Small intestine (tissue), 7 donors: ENCODE measurements around the gene ATAD2B. TPM values are rescaled to one million over a fixed set of nuclear protein-coding genes. Genes with fewer than 3 reads are reported as not detected.

Source experiments
- DNase-seq, 2 donors: peaks; one replicate each; pipeline versions ENCODE4 v3.0.0 to v3.0.0-alpha.2; 2013
- FAIRE-seq: peaks from 2 replicates; lab custom pipeline; 2012; peaks lifted over from hg19 to GRCh38; lab: Jason Lieb, UNC
- H3K27ac ChIP-seq, 3 donors: one replicate each; pipeline ENCODE4 v1.5.1; 2013; ENCODE audit warnings: low read length in 2 of 3, mild to moderate bottlenecking in 2 of 3, control low read depth in 1 of 3, inconsistent platforms in 1 of 3, low read depth in 1 of 3, moderate library complexity in 1 of 3
- H3K27me3 ChIP-seq, 3 donors: one replicate each; pipeline ENCODE4 v1.6.1; 2013; ENCODE audit warnings: low read length in 3 of 3, inconsistent platforms in 1 of 3; ENCODE audit not compliant: control insufficient read depth in 3 of 3, insufficient read depth in 3 of 3
- H3K36me3 ChIP-seq, 3 donors: one replicate each; pipeline ENCODE4 v1.6.1; 2013; ENCODE audit warnings: low read length in 3 of 3, inconsistent platforms in 1 of 3, low read depth in 1 of 3, mild to moderate bottlenecking in 1 of 3, moderate library complexity in 1 of 3; ENCODE audit not compliant: control insufficient read depth in 3 of 3, insufficient read depth in 2 of 3
- H3K4me1 ChIP-seq, 3 donors: one replicate each; pipeline ENCODE4 v1.6.1; 2013; ENCODE audit warnings: low read length in 2 of 3, inconsistent platforms in 1 of 3, low read depth in 1 of 3, mild to moderate bottlenecking in 1 of 3, moderate library complexity in 1 of 3; ENCODE audit not compliant: control insufficient read depth in 3 of 3, insufficient read depth in 2 of 3
- H3K4me3 ChIP-seq, 3 donors: one replicate each; pipeline ENCODE4 v1.5.1; 2013; ENCODE audit warnings: low read length in 3 of 3, control low read depth in 1 of 3, inconsistent platforms in 1 of 3, low read depth in 1 of 3, mild to moderate bottlenecking in 1 of 3, moderate library complexity in 1 of 3
- H3K9me3 ChIP-seq, 2 donors: one replicate each; pipeline ENCODE4 v1.6.1; 2013; ENCODE audit warnings: low read depth in 1 of 2, low read length in 1 of 2; ENCODE audit not compliant: control insufficient read depth in 2 of 2, insufficient read depth in 1 of 2
- WGBS, 3 donors: extraction: QIAGEN DNeasy Blood & Tissue Kit; methylation state at CpG; one replicate each; pipeline ENCODE4 v1.1.7; 2013; 5-methylcytosine and 5-hydroxymethylcytosine counted together
- polyA plus RNA-seq, 4 donors: library from polyadenylated mRNA; stranded (reverse) in 3 of 4; unstranded in 1 of 4; fragments of 200-250 nt in 3 of 4; fragments of 120-200 nt in 1 of 4; gene quantifications; one replicate each; pipeline versions ENCODE4 v1.2.1 to v1.2.3, GENCODE V29; 2013
- donor health status: healthy with polysubstance abuse.
- donor health status: control.
- donor health status: control.
- donor health status: Bipolar disorder and iron deficiency.
- donor health status: healthy.

ATAD2B gene
- polyA plus RNA-seq, 4 donors: 4.0 to 12.3 (median 6.9) TPM

DNA sequence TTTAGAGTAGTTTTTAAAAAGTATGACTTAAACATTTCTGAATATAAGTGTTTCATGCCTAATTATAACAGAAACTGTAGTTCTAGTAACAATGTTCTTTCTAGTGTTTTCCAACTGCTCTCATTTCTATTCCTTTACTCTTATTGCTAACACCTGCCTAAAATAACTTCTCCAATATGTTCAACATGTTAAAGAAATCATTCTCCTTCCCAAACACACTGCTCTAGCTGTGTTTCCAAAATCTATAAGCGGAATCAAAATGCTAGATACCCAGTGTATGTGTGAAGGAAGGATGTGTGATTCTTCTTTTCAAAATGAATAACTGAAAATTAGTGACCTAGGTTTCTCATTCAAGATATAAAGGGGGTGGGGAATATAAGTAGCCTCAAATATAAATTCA is 89.1 kb downstream of the ATAD2B start:
- WGBS, 3 donors: 93 to 100% (median 98%) methylated on average over 1 of the region's 1 CpG
- H3K27me3 ChIP-seq: no peaks in the 10 kb centered on the region
- H3K9me3 ChIP-seq: peaks cover 0 to 10% of the 10 kb centered on the region in 2 donors
- peaks cover 0 to 21% (median 2%) of the 10 kb centered on the region in 3 donors for H3K36me3 ChIP-seq
- no peak for DNase-seq
- H3K27ac ChIP-seq: no peak overlapping the region
- no peak overlapping the region for H3K4me3 ChIP-seq
- no peak for FAIRE-seq
- no peaks in the 10 kb centered on the region for H3K4me1 ChIP-seq

DNA sequence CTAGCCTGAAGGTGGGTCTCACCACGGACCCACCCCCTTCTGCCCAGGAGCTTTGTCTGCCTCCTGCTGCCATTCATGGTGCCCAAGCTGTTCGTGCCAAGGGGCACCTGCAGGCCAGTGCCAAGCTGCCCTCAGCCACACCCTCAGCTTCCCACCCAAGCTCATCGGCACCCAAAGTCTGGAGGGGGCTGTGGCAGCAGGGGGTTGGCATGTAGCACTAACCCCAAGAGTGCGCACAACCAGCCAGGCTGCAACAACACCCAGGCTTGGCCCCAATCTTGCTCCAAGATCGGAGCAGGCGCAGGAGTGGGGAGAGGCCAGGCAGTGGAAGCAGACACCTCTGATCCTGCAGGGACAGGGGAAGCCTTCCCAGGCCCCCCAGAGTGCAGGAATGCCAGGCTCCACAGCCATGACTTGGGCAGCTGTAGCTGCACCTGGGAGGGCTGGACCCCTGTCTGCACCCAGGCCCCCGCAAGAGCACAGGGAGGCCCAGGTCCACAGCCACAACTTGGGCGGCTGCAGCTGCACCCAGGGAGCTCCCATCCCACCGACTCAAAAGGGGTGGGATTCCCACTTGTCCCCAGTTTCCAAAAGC is 89.9 kb downstream of the ATAD2B start:
- no peak for DNase-seq
- H3K27me3 ChIP-seq: no peaks in the 10 kb centered on the region

DNA sequence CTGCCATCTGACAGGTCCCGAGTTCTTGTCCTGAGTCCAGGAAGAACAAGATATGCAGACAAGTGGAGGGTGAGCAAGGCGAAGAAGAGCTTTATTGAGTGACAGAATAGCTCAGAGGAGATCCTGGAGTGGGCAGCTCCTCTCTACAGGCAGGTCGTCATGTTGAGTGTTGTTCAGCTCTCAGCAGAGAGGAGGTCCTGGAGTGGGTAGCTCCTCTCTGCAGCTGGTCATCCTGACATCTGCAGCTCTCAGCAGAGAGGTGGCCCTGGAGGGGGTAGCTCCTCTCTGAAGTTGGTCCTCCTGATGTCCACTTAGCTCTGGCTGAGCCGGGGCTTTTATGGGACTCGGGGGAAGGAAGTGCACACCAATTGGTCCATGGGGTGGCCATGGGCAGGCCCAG is 90.4 kb downstream of the ATAD2B start:
- no peak for DNase-seq
- peaks cover 0 to 20% (median 2%) of the 10 kb centered on the region in 3 donors for H3K36me3 ChIP-seq
- no peak overlapping the region for H3K27ac ChIP-seq
- H3K4me1 ChIP-seq: no peaks in the 10 kb centered on the region
- FAIRE-seq: no peak
- 94 to 97% (median 95%) methylated on average over 5 of the region's 5 CpGs for WGBS, 3 donors
- H3K27me3 ChIP-seq: no peaks in the 10 kb centered on the region
- H3K4me3 ChIP-seq: no peak overlapping the region
- H3K9me3 ChIP-seq: peaks cover 0 to 9% of the 10 kb centered on the region in 2 donors

More for the DNA sequence above, 89.9 kb downstream of the ATAD2B start:
- H3K4me1 ChIP-seq: no peaks in the 10 kb centered on the region
- no peak for FAIRE-seq
- H3K36me3 ChIP-seq: peaks cover 0 to 21% (median 2%) of the 10 kb centered on the region in 3 donors
- H3K4me3 ChIP-seq: no peak overlapping the region
- H3K27ac ChIP-seq: no peak overlapping the region
- WGBS, 3 donors: 91 to 97% (median 96%) methylated on average over 8 to 9 of the region's 9 CpGs
- peaks cover 0 to 10% of the 10 kb centered on the region in 2 donors for H3K9me3 ChIP-seq

DNA sequence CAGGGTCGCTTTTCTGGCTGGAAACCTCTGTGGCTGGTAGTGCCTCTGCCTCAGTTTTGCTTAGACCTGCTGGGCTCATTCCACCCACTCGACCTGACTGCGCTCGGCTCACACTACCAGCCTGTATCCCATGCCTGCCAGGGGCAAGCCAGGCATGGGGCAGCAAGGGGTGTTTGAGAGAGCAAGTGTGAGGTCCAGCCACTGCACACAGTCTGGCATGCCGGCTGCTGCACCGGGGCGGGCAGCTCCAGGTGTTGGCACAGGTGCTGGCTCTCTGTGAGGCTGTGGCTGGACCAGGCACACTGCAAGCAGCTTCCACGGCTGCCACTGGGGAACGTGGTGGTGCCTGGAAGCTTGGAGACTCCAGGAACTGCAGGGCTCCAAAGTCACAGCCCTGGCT is 90.9 kb downstream of the ATAD2B start:
- H3K9me3 ChIP-seq: peaks cover 0 to 8% of the 10 kb centered on the region in 2 donors
- H3K4me1 ChIP-seq: no peaks in the 10 kb centered on the region
- no peaks in the 10 kb centered on the region for H3K27me3 ChIP-seq
- no peak for DNase-seq
- no peak for FAIRE-seq
- H3K4me3 ChIP-seq: no peak overlapping the region
- H3K27ac ChIP-seq: no peak overlapping the region
- peaks cover 0 to 18% (median 0%) of the 10 kb centered on the region in 3 donors for H3K36me3 ChIP-seq
- 97 to 98% (median 97%) methylated on average over 8 to 9 of the region's 9 CpGs for WGBS, 3 donors

DNA sequence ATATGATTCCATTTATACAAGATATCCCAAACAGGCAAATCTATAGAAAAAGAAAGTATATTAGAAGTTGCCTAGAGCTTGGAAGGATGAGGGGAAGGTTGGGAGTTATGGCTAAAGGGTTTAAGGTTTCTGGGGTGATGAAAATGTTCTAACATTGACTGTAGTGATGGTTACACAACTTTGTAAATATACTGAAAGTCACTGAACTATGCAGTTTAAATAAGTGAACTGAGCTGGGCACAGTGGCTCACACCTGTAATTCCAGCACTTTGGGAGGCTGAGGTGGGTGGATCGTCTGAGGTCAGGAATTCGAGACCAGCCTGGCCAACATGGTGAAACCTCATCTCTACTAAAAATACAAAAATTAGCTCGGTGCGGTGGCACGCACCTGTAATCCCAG is 91.5 kb downstream of the ATAD2B start:
- no peaks in the 10 kb centered on the region for H3K4me1 ChIP-seq
- peaks cover 0 to 18% (median 0%) of the 10 kb centered on the region in 3 donors for H3K36me3 ChIP-seq
- no peak overlapping the region for H3K27ac ChIP-seq
- no peak for DNase-seq
- H3K4me3 ChIP-seq: no peak overlapping the region
- 93 to 99% (median 97%) methylated on average over 5 of the region's 5 CpGs for WGBS, 3 donors
- H3K9me3 ChIP-seq: peaks cover 0 to 8% of the 10 kb centered on the region in 2 donors
- no peak for FAIRE-seq
- no peaks in the 10 kb centered on the region for H3K27me3 ChIP-seq

DNA sequence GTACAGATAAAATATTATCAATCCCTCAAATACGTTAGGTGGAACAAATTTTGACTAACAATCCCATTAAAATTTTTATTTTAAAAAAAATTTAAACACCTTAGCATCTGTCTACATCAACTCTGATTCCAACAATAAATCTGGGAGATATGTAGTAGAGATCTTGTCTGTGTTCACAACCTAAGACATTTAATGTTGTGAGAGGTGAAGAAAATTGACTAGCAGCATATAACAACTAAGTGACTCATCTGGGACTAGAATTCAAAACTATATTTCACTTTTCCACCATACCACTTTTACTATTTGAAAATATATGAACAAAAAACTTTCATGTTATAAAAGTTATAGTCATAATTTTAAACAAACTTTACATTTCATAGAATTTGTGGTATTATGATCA is 97.9 kb downstream of the ATAD2B start:
- FAIRE-seq: no peak
- whole genome bisulfite sequencing, 3 donors: 94 to 100% (median 99%) methylated on average over 1 of the region's 1 CpG

DNA sequence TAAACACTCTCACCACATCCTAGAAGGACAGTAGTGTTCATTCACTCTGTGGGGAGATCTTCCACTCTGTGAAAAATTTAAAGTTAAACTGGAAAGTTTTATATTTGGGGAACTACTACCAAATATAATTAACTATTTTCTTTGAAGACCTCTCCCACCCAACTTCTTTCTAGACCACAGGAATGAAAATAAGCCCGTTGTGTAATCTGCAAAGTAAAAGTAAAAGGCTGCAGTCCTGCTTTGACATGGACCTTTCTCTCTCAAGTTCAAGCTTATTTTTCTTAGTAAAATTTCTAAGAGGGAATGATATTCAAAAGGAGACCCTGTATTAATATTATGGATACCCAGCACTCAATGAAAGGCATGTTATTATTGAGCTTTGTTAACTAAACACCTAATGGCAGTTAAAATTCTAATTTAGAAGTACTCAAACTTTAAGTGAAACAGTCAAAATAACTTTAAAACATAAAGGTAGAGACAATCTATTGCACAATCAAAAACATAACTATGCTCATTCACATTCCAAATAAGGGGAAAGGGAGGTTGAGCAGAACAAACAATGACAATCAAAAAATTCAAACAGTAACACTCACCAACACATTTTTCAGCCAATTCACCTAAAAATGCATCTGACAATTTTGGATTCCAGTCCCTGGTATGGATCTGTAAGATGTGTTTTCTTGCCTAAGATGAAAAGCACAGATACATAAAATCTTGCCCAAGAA is 98.5 kb downstream of the ATAD2B start:
- no peak overlapping the region for H3K4me3 ChIP-seq
- no peaks in the 10 kb centered on the region for H3K4me1 ChIP-seq
- FAIRE-seq (no peak), DNase-seq (no peak)
- WGBS, 3 donors: 81 to 83% (median 83%) methylated on average over 1 of the region's 1 CpG
- H3K27me3 ChIP-seq: no peaks in the 10 kb centered on the region
- peaks cover 0 to 6% (median 2%) of the 10 kb centered on the region in 3 donors for H3K36me3 ChIP-seq
- no peaks in the 10 kb centered on the region for H3K9me3 ChIP-seq
- H3K27ac ChIP-seq: no peak overlapping the region

More for the DNA sequence above, 97.9 kb downstream of the ATAD2B start:
- H3K4me3 ChIP-seq: no peak overlapping the region
- H3K27me3 ChIP-seq: no peaks in the 10 kb centered on the region
- DNase-seq: no peak
- no peaks in the 10 kb centered on the region for H3K4me1 ChIP-seq
- no peaks in the 10 kb centered on the region for H3K9me3 ChIP-seq
- H3K27ac ChIP-seq: no peak overlapping the region
- peaks cover 0 to 6% (median 2%) of the 10 kb centered on the region in 3 donors for H3K36me3 ChIP-seq

DNA sequence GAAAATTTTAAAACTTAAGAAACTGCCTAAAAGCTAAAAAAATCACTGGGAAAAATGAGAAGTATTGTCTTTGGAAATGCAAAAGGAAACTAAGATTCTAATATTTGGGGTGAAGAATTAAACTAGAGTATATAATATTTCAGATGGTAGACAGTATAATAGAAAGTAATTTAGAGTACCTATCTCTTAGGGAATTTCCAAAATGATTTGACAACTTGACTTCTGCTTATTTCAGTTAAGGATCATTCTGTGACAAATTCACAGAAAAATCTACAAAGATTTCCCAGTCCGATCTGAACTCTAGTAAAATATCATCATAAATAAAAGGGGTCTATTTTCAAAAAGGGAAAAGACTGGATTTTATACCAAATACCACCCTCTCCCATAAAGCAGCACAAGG is 99.6 kb downstream of the ATAD2B start:
- Histone ChIP-seq H3K36me3 (peaks cover 0 to 14% (median 4%) of the 10 kb centered on the region in 3 donors), H3K27ac (no peak overlapping the region), H3K27me3 (no peaks in the 10 kb centered on the region), H3K4me1 (no peaks in the 10 kb centered on the region), H3K9me3 (no peaks in the 10 kb centered on the region), H3K4me3 (no peak overlapping the region)
- FAIRE-seq: no peak
- no peak for DNase-seq
- 85 to 93% (median 91%) methylated on average over 1 of the region's 1 CpG for WGBS, 3 donors
